ENCODE results near the gene PSENEN.
A peak's percentile ranks its signal among the peaks of the same experiment; 100 is the strongest.

PSENEN gene, protein sequence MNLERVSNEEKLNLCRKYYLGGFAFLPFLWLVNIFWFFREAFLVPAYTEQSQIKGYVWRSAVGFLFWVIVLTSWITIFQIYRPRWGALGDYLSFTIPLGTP

DNA sequence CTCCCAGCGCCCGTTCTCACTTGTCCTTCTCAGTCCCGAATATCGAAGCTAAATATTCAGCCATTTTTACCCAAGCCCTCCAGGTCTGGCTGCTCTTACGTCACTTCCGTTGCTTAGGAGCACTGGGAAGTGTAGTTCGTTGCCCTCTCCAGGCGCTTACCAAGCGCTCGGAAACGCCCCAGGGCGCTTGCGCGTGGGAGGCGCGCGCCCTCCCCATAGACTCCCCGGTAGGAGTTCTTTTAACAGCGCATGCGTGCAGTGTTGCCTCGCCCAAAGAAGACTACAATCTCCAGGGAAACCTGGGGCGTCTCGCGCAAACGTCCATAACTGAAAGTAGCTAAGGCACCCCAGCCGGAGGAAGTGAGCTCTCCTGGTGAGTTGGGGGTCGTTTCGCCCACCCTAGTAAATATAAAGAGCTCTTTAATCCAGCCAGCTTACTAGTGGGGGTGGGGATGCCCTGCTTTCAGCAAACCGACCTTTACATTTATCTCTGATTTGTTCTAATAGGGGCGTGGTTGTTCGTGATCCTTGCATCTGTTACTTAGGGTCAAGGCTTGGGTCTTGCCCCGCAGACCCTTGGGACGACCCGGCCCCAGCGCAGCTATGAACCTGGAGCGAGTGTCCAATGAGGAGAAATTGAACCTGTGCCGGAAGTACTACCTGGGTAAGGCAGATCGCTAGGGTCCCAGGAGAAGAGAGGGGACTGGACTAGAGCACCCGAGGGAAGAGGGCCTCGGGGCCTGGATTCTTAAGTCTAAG lies at the start of gene PSENEN, which contains the start of gene U2AF1L4:
Gene PSENEN (plus strand): TSS at position 324 of the 759 bp plus-strand sequence. CDS start 280 bp downstream, at position 604.
Gene U2AF1L4 (minus strand): TSS at position 91 of the 759 bp plus-strand sequence. CDS start 27 bp downstream, at position 64.
- peak; percentile 76 to 92 for DNase-seq (ENCODE audit: low read depth in 2 of 2, low spot score in 1 of 2)

DNA sequence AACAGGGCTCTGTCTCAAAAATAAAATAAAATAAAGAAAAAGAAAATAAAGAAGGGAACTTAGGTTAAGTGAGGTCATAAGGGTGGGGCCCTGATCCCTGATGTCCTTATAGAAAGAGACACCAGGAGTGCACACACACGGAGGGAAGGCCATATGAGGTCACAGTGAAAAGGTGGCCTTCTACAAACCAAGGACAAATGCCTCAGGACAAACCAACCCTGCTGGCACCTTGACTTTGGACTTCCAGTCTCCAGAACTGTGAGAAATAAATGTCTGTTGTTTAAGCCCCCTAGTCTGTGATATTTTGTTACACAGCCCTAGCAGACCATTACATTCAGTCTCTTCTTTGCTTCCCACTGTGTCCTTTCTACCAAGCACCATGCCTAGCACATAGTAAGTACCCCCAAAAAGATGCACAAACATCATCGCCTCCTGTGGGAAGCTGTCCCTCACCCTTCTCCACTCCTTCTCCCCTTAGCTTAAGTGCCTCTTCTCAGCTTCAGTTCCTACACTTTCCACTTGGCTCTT lies 49.5 kb upstream of the PSENEN start:
- no peak for DNase-seq (ENCODE audit: low read depth in 2 of 2, low spot score in 1 of 2)

DNA sequence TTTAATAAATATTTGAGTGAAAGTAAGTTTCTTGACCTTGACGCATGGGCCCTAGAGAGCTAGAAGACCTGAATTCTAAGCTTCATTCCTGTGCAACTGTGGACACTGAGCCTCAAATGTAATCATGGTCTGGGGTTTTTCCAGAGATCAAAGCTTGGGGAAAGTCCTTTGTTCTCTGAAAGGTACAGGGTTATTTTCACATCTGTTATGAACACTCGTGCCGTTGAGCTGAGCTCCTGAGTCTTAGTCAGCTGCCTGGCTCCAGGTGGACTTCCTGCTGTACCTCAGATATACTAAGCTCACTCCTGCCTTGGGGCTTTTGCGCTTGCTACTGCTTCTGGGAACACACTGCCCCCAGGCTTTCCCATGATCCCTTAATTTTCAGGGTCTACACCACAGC lies 48.6 kb upstream of the PSENEN start:
- DNase-seq (ENCODE audit: low read depth in 2 of 2, low spot score in 1 of 2) = no peak

DNA sequence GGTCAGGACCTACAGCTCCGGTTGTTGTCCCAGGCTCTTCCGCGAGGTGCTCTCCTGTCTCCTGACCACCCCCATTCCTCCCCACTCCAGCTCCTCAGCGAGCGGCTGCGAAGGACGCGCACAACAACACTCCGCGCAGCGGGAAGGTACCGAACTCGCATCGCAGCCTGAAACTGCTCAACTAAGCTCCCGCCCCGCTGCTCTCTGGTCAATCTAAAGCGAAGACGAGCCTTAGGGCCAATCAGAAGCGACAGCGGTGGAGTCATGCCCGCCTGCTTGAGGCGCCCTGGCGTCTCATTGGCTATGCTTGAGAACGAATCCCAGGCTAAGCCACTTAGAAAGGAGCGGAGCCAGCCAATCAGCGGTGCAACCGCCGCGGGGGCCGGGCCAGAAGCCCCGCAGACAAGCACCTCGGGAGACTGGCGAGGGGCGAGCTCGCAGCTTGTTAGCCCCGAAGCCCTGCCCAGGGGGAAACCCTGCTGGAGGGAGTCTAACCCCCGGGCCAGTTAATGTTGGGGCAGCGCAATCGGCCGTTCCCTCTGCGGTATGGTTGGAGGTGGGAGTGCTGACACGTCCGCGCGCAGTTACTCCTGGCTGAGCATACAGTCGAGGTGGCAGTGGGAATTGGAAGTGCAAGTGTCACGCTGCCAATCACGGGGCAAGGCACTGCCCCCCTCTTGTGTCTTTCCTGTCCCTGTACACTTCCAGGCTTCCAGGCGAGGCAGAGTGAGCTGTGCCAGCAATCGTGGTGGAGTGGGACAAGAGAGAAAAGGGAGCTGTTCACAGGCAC lies 43.0 kb upstream of the PSENEN start:
- peak; percentile 69 to 85 for DNase-seq (ENCODE audit: low read depth in 2 of 2, low spot score in 1 of 2)

DNA sequence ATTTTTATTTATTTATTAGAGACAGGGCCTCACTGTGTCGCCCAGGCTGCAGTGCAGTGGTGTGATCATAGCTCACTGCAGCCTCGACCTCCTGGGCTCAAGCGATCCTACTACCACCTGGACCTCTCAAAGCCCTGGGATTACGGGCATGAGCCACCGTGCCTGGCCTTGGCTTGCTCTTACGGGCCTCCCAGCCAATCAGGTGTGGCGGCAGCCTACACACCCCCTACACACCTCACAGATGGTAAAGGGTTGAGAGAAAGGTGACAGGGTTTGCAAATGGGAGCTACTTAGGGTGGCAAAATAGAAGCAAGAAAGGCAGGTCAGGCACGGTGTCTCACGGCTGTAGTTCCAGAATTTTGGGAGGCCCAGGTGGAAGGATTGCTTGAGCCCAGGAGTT lies 42.1 kb upstream of the PSENEN start:
- no peak for DNase-seq (ENCODE audit: low read depth in 2 of 2, low spot score in 1 of 2)

DNA sequence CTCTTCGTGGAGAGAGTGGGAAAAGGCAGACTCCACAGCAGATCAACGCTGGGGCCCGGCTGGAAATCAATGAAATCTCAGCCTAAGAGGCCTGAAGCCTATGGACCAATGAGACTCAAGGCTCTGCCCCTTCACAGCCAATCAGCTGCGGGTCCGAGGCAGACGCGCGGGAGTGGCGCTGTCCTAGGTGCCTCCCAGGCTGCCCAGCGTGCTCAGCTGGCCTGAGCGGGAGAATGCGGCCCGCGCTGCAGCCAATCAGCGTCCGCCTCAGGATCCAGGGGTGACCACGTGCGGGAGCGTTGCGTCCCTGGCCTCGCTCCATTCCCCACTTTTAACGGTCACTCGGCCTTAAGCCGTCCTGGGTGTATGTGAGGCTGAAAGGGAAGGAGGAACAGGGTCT lies 41.2 kb upstream of the PSENEN start, which contains the start of gene ZBTB32:
Gene ZBTB32 (plus strand): TSS at position 341 of the 400 bp plus-strand sequence. CDS start 10,069 bp downstream, outside the sequence.
- no peak for DNase-seq (ENCODE audit: low read depth in 2 of 2, low spot score in 1 of 2)

DNA sequence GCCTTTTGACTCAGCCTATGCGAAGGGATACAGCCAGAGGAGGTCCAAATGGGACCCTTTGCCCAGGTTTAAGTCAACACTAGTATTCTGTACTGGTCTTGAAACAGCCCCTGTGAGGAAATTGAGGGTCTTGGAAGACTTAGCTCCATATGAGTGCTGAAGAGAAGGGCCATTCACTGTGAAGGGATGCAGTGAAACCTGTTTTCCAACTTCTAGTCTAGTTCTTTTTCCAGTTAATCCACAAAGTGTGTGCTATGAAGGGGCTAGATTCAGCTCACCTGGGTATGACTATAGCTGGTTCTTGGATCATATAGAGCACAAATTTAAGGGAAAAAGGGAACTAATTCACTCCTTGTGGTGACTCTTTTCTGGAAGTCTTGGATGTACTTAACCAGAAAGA lies 37.1 kb upstream of the PSENEN start:
- DNase-seq (ENCODE audit: low read depth in 2 of 2, low spot score in 1 of 2) = no peak

DNA sequence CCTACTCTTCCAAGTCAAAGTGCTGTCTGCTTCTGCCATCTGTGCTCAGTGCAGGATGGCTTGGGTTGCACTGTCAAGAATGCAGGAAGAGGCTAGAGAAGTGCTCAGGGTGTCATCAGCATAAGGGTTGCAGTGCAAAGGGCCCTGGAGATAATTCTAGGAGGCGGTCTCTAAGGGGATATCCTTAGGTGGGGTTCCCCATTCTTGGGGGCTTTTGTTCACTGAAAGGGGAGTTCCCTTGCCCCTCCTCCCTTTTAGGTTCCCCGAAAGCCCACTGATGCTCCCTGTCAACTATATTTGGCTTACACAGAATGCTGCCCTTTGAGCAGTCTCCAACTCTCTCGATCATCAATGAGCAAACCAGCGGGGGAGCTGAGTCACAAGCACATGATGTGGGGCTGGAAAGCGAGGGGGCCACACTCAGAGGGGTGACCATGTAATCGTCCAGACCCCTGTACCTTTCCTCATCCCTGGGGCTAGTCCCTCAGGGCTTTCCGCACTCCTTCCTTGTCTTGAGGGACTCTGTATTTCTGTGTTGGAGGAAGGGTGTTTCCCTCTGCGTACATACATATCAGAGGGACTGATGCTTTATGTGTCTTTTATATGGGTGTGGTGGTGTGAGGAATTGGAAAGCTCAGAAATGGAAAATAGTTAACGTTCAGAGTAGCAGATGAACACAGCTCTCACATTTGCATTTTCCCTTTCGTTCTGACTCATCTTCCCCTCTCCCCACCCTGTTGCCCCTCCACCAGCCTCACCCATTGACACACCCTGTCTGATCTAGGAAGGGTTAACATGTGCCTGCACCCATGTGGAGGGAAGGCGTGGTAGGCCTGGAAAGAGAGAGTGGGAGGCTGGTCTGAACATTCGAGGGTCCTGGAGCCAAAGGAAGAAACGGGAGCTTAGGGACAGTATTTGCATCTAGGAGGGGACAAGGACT lies 34.4 kb upstream of the PSENEN start:
- no peak for DNase-seq (ENCODE audit: low read depth in 2 of 2, low spot score in 1 of 2)

DNA sequence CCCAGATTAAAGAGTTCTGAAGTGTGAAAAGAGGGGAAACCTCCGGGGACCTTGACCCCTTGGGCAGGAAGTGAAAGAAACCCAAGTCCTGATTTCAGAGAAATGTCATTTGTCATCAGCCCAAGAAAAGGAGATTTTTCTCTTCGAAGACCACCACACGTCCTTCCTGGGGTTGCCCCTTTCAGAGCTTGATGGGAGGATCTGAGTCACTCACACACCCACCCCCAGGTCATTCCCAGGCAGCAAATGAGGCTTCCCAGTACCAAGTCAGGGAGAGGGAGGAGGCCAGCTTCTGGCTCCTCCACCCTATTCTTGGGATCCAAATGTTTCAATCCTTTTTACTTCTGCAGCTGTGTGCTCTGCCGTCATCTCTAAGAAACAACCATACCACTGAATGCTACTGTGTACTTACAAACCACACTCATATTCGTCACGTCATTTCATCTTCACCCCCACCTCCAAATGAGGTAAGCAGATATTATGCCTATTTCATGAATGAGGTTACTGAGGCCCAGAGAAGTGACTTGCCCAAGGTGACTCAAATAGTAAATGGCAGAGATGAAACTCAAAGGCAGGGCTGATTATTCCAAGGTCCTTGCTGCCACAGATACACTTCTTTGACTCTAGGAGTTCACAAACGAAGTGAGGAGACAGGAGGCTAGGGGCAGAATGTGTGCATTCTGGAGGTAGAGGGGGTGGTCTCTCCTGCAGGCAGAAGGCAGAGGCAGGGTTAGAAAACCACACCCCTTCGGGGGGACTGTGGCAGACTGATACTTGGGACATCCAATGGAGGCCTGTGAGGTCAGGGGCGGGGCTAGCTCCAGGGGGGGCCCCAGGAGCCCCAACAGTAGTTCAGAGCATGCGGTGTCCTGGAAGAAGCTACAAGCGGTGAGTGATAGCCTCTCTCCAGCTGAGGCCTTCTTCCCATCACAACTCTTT lies 32.6 kb upstream of the PSENEN start:
- no peak for DNase-seq (ENCODE audit: low read depth in 2 of 2, low spot score in 1 of 2)

DNA sequence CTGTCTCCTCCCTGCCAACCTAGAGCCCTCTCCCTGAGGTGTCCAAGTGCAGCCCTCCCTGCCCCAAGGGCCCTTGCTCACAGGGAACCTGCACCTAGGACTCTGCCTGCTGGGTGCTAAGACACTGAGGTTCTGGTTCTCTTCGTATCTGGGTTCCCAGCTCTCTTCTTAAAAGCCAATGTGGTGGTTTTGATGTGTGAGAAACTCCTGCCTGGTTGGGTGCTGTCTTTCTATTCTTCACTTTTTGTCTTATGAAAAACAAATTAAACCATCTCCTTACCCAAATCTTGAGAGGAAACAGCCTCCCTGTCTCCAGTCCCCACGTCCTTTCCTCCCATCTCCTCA lies 32.0 kb upstream of the PSENEN start:
- no peak for DNase-seq (ENCODE audit: low read depth in 2 of 2, low spot score in 1 of 2)

DNA sequence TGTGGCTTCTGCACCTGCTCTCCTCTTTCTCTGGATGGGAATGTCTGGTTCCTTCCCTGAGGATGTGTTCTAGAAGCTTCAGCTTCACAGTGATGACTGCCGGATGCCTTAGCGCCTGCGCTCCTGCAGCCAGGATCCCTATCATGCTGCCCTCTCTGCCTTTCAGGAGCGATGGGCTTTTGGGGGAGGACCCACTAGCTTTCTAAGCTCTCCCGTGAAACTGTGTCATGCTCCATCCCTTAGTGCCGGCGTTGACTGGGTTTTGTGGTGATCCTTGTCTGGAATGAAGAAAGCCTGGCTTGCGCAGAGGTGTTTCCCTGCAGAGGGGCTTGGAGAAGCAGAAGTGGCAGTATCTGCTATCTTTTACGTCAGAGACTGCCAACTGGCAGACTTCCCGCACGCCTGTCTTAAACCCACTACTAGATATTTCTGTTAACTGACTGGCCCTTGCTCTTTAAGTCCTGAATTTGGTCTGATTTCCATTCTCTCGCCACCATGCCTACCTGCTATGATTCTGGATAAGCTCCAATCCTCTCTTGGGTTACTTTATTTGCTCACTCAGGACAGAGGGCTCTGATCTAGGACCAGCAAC lies 31.5 kb upstream of the PSENEN start:
- DNase-seq (ENCODE audit: low read depth in 2 of 2, low spot score in 1 of 2) = no peak

DNA sequence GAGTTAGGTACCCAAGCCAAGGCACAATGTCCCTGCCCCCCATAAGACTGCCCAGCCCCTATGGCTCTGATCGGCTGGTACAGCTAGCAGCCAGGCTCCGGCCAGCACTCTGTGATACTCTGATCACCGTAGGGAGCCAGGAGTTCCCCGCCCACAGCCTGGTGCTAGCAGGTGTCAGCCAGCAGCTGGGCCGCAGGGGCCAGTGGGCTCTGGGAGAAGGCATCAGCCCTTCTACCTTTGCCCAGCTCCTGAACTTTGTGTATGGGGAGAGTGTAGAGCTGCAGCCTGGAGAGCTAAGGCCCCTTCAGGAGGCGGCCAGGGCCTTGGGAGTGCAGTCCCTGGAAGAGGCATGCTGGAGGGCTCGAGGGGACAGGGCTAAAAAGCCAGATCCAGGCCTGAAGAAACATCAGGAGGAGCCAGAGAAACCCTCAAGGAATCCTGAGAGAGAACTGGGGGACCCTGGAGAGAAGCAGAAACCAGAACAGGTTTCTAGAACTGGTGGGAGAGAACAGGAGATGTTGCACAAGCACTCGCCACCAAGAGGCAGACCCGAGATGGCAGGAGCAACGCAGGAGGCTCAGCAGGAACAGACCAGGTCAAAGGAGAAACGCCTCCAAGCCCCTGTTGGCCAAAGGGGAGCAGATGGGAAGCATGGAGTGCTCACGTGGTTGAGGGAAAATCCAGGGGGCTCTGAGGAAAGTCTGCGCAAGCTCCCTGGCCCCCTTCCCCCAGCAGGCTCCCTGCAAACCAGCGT lies 30.7 kb upstream of the PSENEN start:
- DNase-seq (ENCODE audit: low read depth in 2 of 2, low spot score in 1 of 2) = no peak

DNA sequence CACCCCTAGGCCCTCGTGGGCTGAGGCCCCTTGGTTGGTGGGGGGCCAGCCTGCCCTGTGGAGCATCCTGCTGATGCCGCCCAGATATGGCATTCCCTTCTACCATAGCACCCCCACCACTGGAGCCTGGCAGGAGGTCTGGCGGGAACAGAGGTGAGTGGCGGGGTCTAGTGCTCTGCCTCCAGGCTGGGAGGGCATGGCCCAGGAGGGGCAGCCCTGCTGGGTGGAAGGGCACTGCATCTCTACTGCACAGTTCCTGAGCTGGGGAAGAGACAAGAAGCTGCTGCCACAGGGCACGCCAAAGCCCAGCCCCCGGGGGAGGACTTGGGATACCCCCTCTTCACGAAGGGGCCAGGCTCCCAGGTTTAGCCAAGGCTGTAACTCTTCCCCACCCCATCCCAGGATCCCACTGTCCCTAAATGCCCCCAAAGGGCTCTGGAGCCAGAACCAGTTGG lies 30.1 kb upstream of the PSENEN start:
- no peak for DNase-seq (ENCODE audit: low read depth in 2 of 2, low spot score in 1 of 2)

DNA sequence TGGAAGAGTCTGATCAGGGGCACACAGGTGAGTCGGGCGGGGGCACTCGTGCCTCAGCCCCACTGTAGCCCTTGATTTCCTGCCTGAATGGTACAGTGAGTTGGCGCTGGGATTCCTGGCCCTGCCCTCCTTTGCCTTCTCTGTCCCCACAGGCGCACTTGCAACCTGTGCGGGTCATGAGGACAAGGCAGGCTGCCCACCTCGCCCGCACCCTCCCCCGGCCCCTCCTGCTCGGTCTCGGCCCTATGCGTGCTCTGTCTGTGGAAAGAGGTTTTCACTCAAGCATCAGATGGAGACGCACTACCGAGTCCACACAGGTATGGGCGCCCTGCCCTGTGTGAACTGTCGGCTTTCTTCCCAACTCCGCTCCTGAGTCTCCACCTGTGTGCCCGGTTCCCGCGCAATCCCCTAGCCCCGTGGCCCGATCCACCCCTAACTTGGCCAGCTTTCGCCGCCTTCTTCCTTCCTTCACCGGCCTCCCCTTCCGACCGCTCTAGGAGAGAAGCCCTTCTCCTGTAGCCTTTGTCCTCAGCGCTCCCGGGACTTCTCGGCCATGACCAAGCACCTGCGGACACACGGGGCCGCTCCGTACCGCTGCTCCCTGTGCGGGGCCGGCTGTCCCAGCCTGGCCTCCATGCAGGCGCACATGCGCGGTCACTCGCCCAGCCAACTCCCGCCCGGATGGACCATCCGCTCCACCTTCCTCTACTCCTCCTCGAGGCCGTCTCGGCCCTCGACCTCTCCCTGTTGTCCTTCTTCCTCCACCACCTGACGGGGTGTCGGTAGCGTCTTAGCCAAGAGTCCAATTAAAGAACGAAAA lies 29.3 kb upstream of the PSENEN start:
- DNase-seq (ENCODE audit: low read depth in 2 of 2, low spot score in 1 of 2) = no peak

DNA sequence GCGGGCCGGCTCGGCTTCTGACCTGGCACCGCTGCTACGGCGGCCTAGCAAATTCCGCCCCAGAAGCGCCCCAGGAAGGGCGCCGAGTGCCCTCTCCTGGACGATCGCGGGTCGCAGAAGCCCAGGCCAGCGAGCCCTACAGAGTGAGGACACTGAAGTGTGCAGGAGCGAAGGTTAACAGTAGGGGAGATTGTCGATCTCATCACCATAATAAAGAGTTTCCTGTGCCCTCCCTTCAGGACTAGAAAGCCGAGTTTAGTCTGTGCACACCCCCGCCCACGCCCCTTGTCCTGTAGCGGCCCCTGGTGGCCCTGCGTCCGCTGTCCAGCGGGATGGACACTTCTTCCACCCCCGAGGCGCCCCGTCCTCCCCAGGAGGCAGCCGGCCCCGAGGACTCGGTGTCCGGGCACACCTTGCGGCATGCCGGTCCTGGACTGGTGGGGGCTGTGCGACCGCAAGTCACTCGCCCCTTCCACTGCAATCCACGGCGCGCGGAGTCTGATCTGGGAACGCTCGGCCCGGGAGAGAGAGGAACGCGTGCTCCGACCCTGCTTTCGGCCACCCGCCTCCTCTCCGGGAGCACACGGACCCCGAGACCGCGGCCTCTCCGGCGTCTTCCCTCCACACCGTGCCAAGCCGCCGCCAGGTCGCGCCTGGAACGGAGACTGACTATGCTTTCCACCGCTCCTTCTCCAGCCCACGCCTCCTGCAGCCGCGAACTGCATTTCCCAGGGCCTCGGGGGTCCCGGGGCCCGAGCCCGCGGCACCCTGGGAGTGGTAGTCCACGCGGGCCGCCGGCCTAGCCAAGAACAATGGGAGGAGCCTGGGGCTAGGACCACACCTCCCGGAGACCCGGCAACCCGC lies 28.4 kb upstream of the PSENEN start:
- DNase-seq (ENCODE audit: low read depth in 2 of 2, low spot score in 1 of 2) = peak; percentile 80 to 94

DNA sequence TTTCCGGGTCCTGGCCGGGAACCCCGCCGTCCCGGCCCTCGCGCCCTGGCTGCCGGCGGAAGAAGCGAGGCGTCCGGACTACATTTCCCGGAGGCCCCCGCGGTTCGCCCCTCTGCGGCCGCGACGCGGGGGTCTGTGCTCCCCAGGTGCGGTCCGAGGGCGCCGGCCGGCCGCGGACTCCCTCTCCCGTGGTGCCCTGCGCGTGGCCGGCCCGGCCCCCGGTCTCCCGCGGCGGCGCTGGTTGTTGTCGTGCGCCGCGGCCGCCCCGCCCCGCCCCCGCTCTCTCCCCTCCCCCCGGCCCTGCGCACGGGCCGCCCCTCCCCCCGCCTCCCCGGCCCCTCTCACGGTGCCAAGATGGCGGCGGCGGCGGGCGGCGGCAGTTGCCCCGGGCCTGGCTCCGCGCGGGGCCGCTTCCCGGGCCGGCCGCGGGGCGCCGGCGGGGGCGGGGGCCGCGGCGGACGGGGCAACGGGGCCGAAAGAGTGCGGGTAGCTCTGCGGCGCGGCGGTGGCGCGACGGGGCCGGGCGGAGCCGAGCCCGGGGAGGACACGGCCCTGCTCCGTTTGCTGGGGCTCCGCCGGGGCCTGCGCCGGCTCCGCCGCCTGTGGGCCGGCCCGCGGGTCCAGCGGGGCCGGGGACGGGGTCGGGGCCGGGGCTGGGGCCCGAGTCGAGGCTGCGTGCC lies 27.6 kb upstream of the PSENEN start, which contains the start of gene KMT2B:
Gene KMT2B (plus strand): TSS at position 339 of the 680 bp plus-strand sequence. CDS start 16 bp downstream, at position 355.
- DNase-seq (ENCODE audit: low read depth in 2 of 2, low spot score in 1 of 2) = peak in 1 of 2 donors; percentile 38

All from stimulated activated CD8-positive, alpha-beta memory T cell treated with anti-CD3 and anti-CD28 coated beads, Interleukin-4, amount 100 ng/mL, for 1 hour (primary cell).